ENCODE measurements around the gene NFS1.
"Not testable (repeated sequence)": the region's sequence is repeated elsewhere in the genome, so short reads cannot be mapped to it uniquely, and the experiment has no call there.

NFS1 gene

GRCh38 chr20:35699127-35699956, at the start of gene NFS1, which contains the start of gene ROMO1:
Gene NFS1, minus strand, starts transcription at chr20:35699352. Its CDS starts 64 bp downstream, at chr20:35699288.
Gene ROMO1, plus strand, starts transcription at chr20:35699405. Its CDS starts 228 bp downstream, at chr20:35699633.
- peak; percentile 91 for DNase-seq

DNA sequence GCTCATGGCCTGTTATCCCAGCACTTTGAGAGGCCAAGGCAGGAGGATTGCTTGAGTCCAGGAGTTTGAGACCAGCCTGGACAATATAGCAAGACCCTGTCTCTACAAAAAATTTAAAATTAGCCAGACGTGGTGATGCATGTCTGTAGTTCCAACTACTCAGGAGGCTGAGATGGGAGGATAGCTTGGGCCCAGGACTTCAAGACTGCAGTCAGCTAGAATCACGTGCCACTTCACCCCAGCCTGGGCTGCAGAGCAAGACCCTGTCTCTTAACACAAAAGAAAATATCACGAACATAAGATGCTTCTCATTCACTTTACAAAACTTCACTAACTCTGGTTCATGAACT, 45.3 kb upstream of the NFS1 start:
- DNase-seq = not testable (repeated sequence)

DNA sequence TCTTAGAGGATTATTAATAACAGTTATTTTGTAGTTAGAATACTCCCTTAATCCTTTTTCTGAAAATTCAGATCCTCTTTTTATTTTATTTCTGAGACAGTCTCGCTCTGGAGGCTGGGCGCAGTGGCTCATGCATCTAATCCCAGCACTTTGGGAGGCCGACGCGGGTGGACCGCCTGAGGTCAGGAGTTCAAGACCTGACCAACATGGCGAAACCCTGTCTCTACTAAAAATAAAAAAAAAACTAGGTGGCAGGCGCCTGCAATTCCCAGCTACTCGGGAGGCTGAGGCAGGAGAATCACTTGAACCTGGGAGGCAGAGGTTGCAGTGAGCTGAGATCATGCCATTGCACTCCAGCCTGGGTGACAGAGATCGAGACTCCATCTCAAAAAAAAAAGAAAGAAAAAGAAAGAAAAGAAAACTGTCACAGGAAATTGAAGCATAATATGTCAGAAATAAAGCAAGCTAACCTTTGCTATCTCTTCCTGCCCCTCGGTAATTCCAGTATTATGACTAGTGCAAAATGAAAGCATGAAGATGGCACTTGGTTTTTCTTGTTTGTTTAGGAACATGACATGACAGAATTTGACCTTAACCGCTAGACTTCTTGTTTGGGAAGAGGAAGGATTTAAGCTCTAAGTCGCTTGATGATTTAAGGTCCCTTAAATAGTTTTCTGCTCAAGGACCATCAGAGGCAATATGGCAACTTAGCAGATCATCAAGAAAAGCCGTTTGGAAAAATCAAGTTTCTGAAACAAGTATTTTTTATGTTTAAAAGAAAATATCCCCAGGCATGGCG, 44.7 kb upstream of the NFS1 start:
- DNase-seq = no peak

DNA sequence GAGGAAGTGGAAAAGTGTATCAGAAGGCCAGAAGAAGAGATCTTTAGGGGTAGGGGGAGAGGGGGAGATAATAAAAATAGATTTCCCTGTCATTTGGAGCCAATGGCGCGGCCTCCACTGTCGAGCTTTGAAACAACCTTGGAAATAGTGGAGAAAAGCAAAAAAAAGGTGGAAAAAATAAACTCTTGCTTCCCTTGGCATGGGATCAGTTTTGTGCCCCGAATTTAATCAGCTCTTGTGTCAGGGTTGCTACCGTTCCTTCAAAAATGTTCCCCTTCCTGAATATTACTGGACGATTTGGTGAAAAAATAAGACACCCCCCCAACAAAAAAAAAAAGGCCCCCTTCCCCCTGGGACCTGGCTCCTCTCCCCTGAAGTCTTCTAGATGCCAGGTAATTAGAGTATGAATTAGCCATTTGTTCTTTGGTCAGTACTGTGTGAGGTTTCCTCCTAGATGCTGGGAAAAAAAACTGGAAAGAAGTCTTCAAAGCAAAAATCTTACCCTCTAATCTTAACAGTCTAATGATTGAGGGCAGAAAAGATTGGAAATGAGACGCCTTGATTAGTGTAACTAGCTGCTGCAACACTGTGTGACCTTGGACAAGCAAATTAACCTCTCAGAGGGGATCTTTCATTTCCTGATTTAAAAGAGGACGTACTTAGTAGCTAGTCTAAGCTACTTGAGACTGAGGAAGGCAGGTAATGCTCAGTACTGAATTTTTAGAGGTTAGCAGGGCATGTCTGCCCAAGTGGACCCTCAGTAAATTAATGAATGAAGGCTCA, 43.8 kb upstream of the NFS1 start:
- DNase-seq = no peak

DNA sequence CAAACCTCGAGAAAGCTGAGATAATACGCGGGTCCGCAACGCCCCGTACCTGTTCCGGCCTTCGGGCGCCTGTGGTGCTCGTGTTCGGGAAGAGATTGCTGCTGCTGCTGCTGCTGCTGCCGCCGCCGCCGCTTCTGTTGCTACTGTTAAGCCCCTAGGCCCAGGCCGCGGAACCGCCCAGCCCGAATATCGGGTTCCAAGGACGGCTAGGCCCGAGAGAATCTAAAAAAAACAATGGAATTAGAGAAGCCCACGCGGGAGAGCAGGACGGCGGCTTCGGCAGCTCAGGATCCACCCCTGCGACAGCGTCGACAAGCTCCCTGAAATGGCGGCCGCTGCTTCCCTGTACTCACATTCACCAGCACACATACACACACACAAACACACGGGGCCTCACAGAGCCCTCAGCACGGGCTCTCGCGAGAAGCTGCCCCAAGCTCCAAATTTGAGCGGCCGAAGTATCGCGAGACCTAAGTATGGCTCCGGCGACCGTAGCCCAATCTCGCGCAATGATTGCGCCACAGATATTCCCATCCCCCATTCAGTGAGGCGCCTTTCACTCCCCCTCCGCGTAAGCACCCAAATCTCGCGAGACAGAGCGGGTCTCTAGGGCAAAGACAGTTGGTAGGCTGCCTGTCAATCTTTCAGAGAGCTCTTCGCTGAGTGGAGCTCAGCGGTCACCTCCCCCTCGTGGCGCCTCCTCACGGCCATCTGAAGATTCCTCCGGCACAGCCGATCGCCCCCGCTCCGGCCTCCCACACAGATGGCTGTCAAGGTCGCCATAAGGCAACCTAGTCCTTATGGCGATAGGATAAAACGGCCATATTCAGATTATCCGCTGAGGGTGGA, 43.0 kb upstream of the NFS1 start, which contains the start of gene RBM39:
Gene RBM39 (minus strand): TSS at position 369 of the 849 bp plus-strand sequence. CDS start 1,386 bp downstream, outside the sequence.
- DNase-seq = peak; percentile 100

GRCh38 chr20:35739294-35740163, 40.4 kb upstream of the NFS1 start:
- DNase-seq = no peak

DNA sequence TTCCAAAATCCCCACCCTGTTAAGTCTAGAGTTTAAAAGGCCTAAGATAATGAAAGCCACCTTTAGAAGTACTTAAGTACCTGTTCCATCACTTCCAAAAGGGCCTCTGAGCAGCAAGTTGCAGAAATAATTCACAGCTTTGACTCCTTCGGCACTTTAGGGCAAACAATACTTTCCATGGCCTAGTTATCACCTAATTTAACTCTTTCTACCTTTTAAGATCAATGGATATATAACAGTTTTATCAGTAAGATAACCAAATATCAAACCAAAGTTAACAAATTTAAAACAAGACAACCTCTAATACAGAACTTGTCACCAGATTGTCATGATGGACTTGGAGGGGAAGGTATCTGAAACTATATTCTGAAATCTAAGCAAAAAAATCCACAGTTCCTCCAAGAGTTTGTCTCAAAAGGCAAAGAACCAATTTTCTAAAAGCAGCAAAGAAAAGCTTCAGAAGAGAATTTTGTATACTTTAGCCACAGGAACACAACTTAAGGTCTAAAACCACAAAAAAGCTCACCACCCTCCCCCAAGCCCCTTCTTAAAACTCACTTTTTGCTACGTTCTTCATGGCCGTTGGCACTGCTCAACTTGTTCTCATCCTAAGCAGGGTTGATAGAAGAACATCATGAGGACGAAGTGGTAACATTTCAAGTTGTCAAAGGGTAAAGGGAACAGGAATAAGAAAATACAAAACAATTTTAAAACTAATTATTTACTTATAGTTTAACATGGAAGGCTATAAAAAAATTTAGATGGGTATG, 39.4 kb upstream of the NFS1 start:
- DNase-seq = no peak

DNA sequence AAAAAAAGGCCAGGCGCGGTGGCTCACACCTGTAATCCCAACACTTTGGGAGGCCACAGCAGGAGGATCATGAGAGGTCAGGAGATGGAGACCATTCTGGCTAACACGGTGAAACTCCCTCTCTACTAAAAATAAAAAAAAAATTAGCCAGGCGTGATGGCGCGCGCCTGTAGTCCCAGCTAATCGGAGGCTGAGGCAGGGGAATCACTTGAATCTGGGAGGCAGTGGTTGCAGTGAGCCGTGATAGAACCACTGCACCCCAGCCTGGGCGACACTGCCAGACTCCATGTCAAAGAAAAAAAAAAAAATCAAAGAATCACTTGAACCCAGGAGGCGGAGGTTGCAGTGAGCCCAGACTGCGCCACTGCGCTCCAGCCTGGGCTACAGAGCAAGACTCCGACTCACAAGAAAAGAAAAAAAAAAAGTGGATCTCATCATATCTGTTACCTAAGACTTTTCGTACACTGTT, 38.7 kb upstream of the NFS1 start:
- no peak for DNase-seq

DNA sequence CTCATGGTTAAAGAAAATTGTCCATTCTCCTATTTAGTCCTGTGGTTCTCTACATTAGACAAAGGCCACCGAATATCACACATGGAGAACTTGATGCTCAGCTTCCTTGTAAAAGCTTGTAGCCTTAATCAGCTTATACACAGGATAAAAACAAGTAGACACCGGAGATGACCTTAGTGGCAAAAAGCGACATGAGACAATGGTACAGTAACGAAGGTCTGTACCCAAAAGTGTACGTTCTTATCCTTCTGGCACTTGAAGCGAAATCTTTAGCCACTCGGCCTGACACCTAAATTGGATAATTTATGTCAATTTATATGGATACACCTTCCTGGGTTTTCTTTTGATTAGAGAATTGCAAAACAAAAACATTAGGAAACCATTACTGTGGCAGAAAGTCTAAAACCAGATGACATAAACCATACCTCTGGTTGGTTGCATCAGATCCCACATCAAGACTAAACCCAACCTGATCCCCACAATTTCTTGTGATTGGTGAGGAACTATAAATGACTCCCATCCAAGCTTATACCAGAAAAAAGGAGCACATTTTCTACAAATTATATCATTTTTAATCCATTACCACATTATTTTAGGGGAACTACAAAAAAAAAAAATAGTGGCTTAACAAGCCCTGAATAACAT, 36.8 kb upstream of the NFS1 start:
- DNase-seq = no peak

DNA sequence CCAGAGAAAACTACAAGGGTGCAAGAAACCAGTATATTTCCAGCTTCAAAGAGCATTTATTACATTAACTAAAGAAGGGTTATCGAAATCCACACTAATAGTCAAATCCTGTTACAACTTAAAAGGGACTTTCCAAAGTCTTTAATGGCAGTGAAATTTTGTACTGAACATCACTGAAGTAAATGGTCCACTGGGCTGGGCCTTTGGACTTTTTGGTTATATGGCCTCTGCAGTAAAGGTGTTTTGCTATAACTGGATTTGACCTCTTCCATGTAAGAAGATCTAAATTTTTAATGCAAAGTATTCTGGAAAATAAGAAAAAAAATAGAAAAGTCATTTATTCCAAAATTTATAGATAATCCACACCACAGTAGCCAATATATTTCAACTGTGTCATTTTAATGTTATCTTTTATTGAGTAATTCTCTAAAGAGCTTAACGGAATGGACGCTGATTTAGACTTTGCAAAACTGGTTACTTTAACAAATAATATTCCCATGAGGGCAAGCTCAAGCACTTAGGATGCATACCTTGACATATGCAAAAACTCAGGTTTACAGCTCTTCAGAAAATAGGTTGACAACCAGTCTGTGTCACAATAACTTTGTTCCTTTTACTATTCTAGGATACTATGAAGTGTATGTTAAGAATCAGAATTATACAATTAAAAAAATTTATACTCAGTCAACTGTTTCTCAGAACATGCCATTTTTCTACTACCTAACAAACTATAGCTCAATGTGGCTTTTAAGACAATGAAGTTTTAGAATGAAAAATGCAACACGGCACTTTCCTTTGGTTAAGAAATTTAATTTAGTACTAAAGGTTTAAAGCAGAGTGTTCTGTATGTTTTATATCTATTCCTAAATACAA, 35.9 kb upstream of the NFS1 start:
- DNase-seq = no peak

DNA sequence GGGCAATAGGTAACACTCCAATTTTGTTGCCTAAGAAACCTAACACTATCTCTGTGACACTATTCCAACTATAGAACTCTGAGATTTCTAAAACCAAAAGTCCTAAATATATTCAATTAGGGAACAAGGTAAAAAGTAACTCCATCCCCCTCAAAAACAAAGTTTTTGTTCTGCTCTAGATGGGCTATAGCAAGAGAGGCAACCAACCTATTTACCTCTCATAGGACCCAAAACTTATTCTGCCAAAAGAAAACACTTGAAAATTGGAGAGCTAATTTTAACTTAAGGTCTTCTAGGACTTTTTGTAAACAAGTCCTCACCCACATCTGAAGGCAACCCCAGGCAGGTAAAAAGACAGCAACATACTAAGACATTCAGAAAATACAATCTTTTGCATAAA, 35.2 kb upstream of the NFS1 start:
- no peak for DNase-seq

DNA sequence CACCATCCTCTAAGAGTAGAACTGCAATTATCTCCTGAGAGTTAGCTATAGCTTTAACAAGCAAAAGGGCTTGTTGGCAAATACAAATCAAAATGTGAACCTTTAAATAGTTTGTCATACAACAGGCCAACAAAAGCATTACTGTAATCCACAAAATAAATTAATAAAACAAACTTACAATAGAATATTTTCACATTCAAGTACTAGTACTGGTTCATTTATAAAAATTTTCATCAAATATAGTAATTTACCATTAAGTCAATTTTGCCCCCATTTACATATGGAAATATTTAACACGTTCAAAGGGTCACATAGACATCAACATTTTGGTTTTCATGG, 33.5 kb upstream of the NFS1 start:
- DNase-seq = no peak

DNA sequence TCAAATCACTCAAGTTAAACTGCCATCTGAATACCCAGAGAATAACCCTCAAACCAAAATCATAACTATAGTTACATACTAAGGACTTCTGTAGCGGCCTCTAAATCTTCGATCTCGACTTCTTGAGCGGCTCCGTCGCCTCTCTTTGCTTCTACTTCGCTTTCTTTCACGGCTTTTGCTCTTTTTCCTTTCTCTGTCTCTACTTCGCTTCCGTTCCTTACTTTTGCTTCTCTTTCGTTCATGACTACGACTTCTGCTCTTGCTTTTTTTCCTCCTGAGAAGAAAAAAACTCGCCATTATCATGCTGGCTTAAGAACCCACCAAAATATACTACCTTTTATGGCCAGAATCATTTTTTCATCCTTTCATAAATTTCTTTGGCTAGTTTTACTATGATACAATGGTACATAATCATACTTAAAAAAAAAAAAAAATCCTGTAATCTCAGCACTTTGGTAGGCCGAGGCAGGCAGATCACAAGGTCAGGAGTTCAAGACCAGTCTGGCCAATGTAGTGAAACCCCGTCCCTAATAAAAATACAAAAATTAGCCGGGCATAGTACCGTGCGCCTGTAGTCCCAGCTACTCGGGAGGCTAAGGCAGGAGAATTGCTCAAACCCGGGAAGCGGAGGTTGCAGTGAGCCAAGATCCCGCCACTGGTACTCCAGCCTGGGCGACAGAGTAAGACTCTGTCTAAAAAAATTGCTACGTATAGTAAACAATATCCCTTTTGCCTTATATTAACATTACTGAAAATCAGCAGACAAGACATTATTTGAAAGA, 32.9 kb upstream of the NFS1 start:
- no peak for DNase-seq

GRCh38 chr20:35731469-35731788, 32.3 kb upstream of the NFS1 start:
- no peak for DNase-seq

- DNase-seq = no peak
These were observed 31.7 kb upstream of the NFS1 start for GRCh38 chr20:35730583-35731468.

- no peak for DNase-seq
These were observed 30.9 kb upstream of the NFS1 start for GRCh38 chr20:35729836-35730582.

Data from NCI-H345 (cell line).